Hepatic stellate cell (primary cell): ENCODE results near the gene PTPRG.

Experiments used
- DNase-seq: peaks from one replicate; pipeline ENCODE4 v3.0.0; 2011; ENCODE audit warnings: low spot score

Gene PTPRG

GRCh38 chr3:62184559-62184958, 623.2 kb downstream of the PTPRG start:
- no peak for DNase-seq

GRCh38 chr3:62187022-62187431, 625.7 kb downstream of the PTPRG start:
- DNase-seq, result no peak

GRCh38 chr3:62188681-62189375, 627.5 kb downstream of the PTPRG start:
- peak; percentile 77 for DNase-seq

GRCh38 chr3:62189376-62189698, 628.0 kb downstream of the PTPRG start:
- DNase-seq, result no peak

- no peak for DNase-seq
Measured at GRCh38 chr3:62192891-62193290, 631.5 kb downstream of the PTPRG start.

GRCh38 chr3:62193586-62194345, 632.4 kb downstream of the PTPRG start:
- no peak for DNase-seq

- DNase-seq, result no peak
Measured at GRCh38 chr3:62197350-62198012, 636.1 kb downstream of the PTPRG start.

GRCh38 chr3:62199126-62199525, 637.8 kb downstream of the PTPRG start:
- DNase-seq, result no peak

- peak; percentile 41 for DNase-seq
Measured at GRCh38 chr3:62201438-62202035, 640.2 kb downstream of the PTPRG start.

- no peak for DNase-seq
Measured at GRCh38 chr3:62203152-62203551, 641.8 kb downstream of the PTPRG start.

GRCh38 chr3:62203561-62203960, 642.2 kb downstream of the PTPRG start:
- no peak for DNase-seq

- DNase-seq, result no peak
Measured at GRCh38 chr3:62207197-62207596, 645.8 kb downstream of the PTPRG start.

- DNase-seq, result no peak
Measured at GRCh38 chr3:62208385-62208784, 647.0 kb downstream of the PTPRG start.

GRCh38 chr3:62209101-62209500, 647.7 kb downstream of the PTPRG start:
- no peak for DNase-seq

GRCh38 chr3:62210011-62210410, 648.6 kb downstream of the PTPRG start:
- DNase-seq, result no peak

- peak; percentile 16 for DNase-seq
Measured at GRCh38 chr3:62211675-62212429, 650.5 kb downstream of the PTPRG start.

- no peak for DNase-seq
Measured at GRCh38 chr3:62214850-62215249, 653.5 kb downstream of the PTPRG start.

- DNase-seq, result no peak
Measured at GRCh38 chr3:62220616-62221015, 659.2 kb downstream of the PTPRG start.

- DNase-seq, result no peak
Measured at GRCh38 chr3:62225051-62225450, 663.7 kb downstream of the PTPRG start.

- DNase-seq, result no peak
Measured at GRCh38 chr3:62226601-62227339, 665.4 kb downstream of the PTPRG start.

- no peak for DNase-seq
Measured at GRCh38 chr3:62228467-62228866, 667.1 kb downstream of the PTPRG start.
